HepG2 (cell line): ENCODE results near the gene LYPD4. TPM values are rescaled to one million over a fixed set of nuclear protein-coding genes. Genes with fewer than 3 reads are reported as not detected.

ENCODE experiments used
- AGO2 ChIP-seq: fragments of 200-400 bp; formaldehyde crosslinking; optimal IDR thresholded peaks from 2 replicates; pipeline ENCODE3; 2017; ENCODE audit warnings: mild to moderate bottlenecking, low read depth, low read length, moderate library complexity
- ASH2L ChIP-seq: fragments of 300-600, 200-600 bp; sonication (generic); IDR thresholded peaks from 2 replicates; pipeline ENCODE4 v1.7.0; 2017; ENCODE audit warnings: low read depth, mild to moderate bottlenecking, moderate library complexity, mixed read lengths, low read length; ENCODE audit not compliant: insufficient read length
- BORCS8-MEF2B ChIP-seq: sonication (generic); formaldehyde crosslinking; IDR thresholded peaks from 2 replicates; pipeline ENCODE4 v1.8.0; 2022; ENCODE audit warnings: mild to moderate bottlenecking, missing genetic modification reagents
- FLYWCH1 ChIP-seq: sonication (generic); formaldehyde crosslinking; IDR thresholded peaks from 2 replicates; pipeline ENCODE4 v1.8.1; 2023; ENCODE audit warnings: mild to moderate bottlenecking, missing genetic modification reagents
- HES4 ChIP-seq: sonication (generic); formaldehyde crosslinking; IDR thresholded peaks from 2 replicates; pipeline ENCODE4 v1.9.0; 2021; ENCODE audit warnings: mild to moderate bottlenecking, missing genetic modification reagents, borderline replicate concordance
- KDM1A ChIP-seq: IDR thresholded peaks from 2 replicates; pipeline ENCODE4 v1.6.1; 2016; ENCODE audit warnings: missing compliant biosample characterization
- KLF15 ChIP-seq: sonication (generic); formaldehyde crosslinking; IDR thresholded peaks from 2 replicates; pipeline ENCODE4 v1.8.1; 2023; ENCODE audit warnings: borderline replicate concordance, mild to moderate bottlenecking, inconsistent platforms, missing genetic modification reagents, mixed read lengths
- KLF9 ChIP-seq: IDR thresholded peaks from 2 replicates; pipeline ENCODE4 v1.6.1; 2016; ENCODE audit warnings: low read depth
- KMT2A ChIP-seq: sonication (generic); formaldehyde crosslinking; IDR thresholded peaks from 2 replicates; pipeline ENCODE4 v1.4.0; 2020; ENCODE audit warnings: missing genetic modification reagents
- NKX3-1 ChIP-seq: sonication (generic); formaldehyde crosslinking; IDR thresholded peaks from 2 replicates; pipeline ENCODE4 v1.5.0; 2020; ENCODE audit warnings: missing genetic modification reagents
- NR2F6 ChIP-seq, 2 experiments: IDR thresholded peaks; 2 replicates each; pipeline ENCODE4 v1.6.1; 2016; ENCODE audit warnings: antibody characterized with exemption in 1 of 2, mild to moderate bottlenecking in 1 of 2
- PPARG ChIP-seq: conservative IDR thresholded peaks from 2 replicates; pipeline ENCODE4 v1.6.1; 2016; ENCODE audit warnings: missing biosample characterization, missing genetic modification reagents
- RFX3 ChIP-seq: IDR thresholded peaks from 2 replicates; pipeline ENCODE4 v1.6.1; 2016; ENCODE audit warnings: missing biosample characterization, missing genetic modification reagents
- YEATS4 ChIP-seq: sonication (generic); formaldehyde crosslinking; IDR thresholded peaks from 2 replicates; pipeline ENCODE4 v1.4.0; 2020; ENCODE audit warnings: missing genetic modification reagents, borderline replicate concordance
- ZNF251 ChIP-seq: sonication (generic); formaldehyde crosslinking; IDR thresholded peaks from 2 replicates; pipeline ENCODE4 v1.9.0; 2021; ENCODE audit warnings: mild to moderate bottlenecking, missing genetic modification reagents
- ZNF256 ChIP-seq: sonication (generic); formaldehyde crosslinking; conservative IDR thresholded peaks from 2 replicates; pipeline ENCODE4 v1.4.0; 2020; ENCODE audit warnings: missing genetic modification reagents
- ZNF530 ChIP-seq: sonication (generic); formaldehyde crosslinking; IDR thresholded peaks from 2 replicates; pipeline ENCODE4 v1.5.0; 2020; ENCODE audit warnings: low read depth, mild to moderate bottlenecking, missing genetic modification reagents
- ZNF577 ChIP-seq: sonication (generic); formaldehyde crosslinking; IDR thresholded peaks from 2 replicates; pipeline ENCODE4 v1.4.0; 2020; ENCODE audit warnings: mild to moderate bottlenecking, low read depth, missing genetic modification reagents, borderline replicate concordance
- ZNF781 ChIP-seq: sonication (generic); formaldehyde crosslinking; IDR thresholded peaks from 2 replicates; pipeline ENCODE4 v1.5.1; 2020; ENCODE audit warnings: borderline replicate concordance, mild to moderate bottlenecking, missing genetic modification reagents; ENCODE audit errors: not compliant biosample characterization
- ZSCAN9 ChIP-seq: IDR thresholded peaks from 2 replicates; pipeline ENCODE4 v1.6.1; 2016; ENCODE audit warnings: borderline replicate concordance
- polyA plus RNA-seq, 8 experiments: library from polyadenylated mRNA; depleted of rRNA in 3 of 8; stranded (reverse) in 7 of 8; unstranded in 1 of 8; fragments of >200 nt; fragmentation: Illumina TruSeq in 4 of 8; extraction: Trizol in 4 of 8; gene quantifications; 2 replicates each; pipeline versions ENCODE4 v1.2.1 to v1.2.3, GENCODE V29; 2011 to 2016; ENCODE audit warnings: low read depth in 4 of 8, missing spikeins in 1 of 8, mixed read lengths in 1 of 8; ENCODE audit not compliant: insufficient read depth in 1 of 8
- total RNA-seq, 5 experiments: library from RNA; depleted of rRNA; stranded (reverse); fragments of >200 nt; fragmentation: Illumina TruSeq; extraction: Trizol; gene quantifications; 2 replicates each; pipeline ENCODE4 v1.2.3, GENCODE V29; 2016; ENCODE audit warnings: low read depth in 1 of 5
- TF ChIP-seq, protein P1 (sequence below): IDR thresholded peaks from 2 replicates; pipeline ENCODE4 v1.6.1; 2012; ENCODE audit warnings: low read length, improper control_type of control experiment
- TF ChIP-seq, protein P2 (sequence below): sonication (generic); formaldehyde crosslinking; IDR thresholded peaks from 2 replicates; pipeline ENCODE4 v1.8.0; 2022; ENCODE audit warnings: mild to moderate bottlenecking, missing genetic modification reagents; ENCODE audit not compliant: insufficient replicate concordance
- TF ChIP-seq, protein P3 (sequence below): sonication (generic); formaldehyde crosslinking; IDR thresholded peaks from 2 replicates; pipeline ENCODE4 v1.5.0; 2020; ENCODE audit warnings: mild to moderate bottlenecking, missing genetic modification reagents, borderline replicate concordance

The LYPD4 gene
- total and polyA plus RNA-seq, 2 of the 13 experiments (the other 11 are each of a cell fraction or from before 2014, with no cell fraction given) = not detected

DNA sequence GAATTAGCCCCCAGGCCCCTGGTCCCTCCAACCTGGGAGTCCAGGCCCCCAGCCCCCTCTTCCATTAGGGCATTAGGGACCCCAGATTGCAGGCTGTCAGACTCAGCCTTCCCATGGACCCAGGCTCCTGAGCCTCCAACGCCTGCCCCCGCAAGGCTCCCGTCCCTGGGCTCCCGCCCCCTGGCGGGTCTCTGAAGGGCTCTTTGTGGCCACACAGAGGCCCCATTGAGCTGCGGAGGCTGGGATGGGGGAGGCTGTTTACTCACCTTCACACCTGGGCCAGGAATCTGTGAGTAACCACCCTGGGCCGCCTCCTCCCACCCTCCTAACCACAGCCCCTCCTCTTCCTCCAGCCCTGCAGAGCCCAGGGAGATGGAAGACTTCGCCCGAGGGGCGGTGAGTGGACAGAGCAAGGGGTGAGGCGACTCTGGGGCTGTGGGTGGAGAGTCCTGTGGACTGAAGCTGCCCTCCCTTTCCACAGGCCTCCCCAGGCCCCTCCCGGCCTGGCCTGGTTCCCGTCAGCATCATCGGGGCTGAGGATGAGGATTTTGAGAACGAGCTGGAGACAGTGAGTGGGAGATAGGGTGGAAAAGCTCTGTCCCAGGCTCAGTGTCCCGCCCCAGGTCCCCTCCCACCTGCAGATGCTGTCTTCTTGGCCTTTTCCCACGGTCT, 43.4 kb upstream of the LYPD4 start (continued):
- TF ChIP-seq, protein P1, sequence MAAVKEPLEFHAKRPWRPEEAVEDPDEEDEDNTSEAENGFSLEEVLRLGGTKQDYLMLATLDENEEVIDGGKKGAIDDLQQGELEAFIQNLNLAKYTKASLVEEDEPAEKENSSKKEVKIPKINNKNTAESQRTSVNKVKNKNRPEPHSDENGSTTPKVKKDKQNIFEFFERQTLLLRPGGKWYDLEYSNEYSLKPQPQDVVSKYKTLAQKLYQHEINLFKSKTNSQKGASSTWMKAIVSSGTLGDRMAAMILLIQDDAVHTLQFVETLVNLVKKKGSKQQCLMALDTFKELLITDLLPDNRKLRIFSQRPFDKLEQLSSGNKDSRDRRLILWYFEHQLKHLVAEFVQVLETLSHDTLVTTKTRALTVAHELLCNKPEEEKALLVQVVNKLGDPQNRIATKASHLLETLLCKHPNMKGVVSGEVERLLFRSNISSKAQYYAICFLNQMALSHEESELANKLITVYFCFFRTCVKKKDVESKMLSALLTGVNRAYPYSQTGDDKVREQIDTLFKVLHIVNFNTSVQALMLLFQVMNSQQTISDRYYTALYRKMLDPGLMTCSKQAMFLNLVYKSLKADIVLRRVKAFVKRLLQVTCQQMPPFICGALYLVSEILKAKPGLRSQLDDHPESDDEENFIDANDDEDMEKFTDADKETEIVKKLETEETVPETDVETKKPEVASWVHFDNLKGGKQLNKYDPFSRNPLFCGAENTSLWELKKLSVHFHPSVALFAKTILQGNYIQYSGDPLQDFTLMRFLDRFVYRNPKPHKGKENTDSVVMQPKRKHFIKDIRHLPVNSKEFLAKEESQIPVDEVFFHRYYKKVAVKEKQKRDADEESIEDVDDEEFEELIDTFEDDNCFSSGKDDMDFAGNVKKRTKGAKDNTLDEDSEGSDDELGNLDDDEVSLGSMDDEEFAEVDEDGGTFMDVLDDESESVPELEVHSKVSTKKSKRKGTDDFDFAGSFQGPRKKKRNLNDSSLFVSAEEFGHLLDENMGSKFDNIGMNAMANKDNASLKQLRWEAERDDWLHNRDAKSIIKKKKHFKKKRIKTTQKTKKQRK = no peak
- TF ChIP-seq NKX3-1 (CRISPR knock-in tag) (no peak), HES4 (no peak), RFX3 (CRISPR knock-in tag) (no peak), FLYWCH1 (no peak), ZNF251 (CRISPR knock-in tag) (no peak), ZNF781 (CRISPR knock-in tag) (no peak), KLF15 (CRISPR knock-in tag) (no peak), NR2F6 (IDR thresholded peaks at IDR 0.05) (peak; percentile 60; the same call in 1 of the 2 replicates), NR2F6 (CRISPR knock-in tag; IDR thresholded peaks at IDR 0.05) (peak; percentile 62; the same call in 1 of the 2 replicates), ASH2L (no peak), KLF9 (CRISPR knock-in tag) (no peak), ZNF256 (CRISPR knock-in tag) (no peak), BORCS8-MEF2B (CRISPR knock-in tag) (peak; percentile 70; the same call in 1 of the 2 replicates), ZNF577 (CRISPR knock-in tag) (no peak), ZSCAN9 (CRISPR knock-in tag) (no peak; the same call in 1 of the 2 replicates), KDM1A (CRISPR knock-in tag) (no peak), AGO2 (peak; percentile 61), YEATS4 (no peak; the same call in 1 of the 2 replicates), PPARG (CRISPR knock-in tag) (peak; percentile 59; the same call in 1 of the 2 replicates), ZNF530 (CRISPR knock-in tag) (no peak), KMT2A (CRISPR knock-in tag) (no peak)
- TF ChIP-seq, protein P2, sequence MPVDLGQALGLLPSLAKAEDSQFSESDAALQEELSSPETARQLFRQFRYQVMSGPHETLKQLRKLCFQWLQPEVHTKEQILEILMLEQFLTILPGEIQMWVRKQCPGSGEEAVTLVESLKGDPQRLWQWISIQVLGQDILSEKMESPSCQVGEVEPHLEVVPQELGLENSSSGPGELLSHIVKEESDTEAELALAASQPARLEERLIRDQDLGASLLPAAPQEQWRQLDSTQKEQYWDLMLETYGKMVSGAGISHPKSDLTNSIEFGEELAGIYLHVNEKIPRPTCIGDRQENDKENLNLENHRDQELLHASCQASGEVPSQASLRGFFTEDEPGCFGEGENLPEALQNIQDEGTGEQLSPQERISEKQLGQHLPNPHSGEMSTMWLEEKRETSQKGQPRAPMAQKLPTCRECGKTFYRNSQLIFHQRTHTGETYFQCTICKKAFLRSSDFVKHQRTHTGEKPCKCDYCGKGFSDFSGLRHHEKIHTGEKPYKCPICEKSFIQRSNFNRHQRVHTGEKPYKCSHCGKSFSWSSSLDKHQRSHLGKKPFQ = peak; percentile 80
- TF ChIP-seq, protein P3, sequence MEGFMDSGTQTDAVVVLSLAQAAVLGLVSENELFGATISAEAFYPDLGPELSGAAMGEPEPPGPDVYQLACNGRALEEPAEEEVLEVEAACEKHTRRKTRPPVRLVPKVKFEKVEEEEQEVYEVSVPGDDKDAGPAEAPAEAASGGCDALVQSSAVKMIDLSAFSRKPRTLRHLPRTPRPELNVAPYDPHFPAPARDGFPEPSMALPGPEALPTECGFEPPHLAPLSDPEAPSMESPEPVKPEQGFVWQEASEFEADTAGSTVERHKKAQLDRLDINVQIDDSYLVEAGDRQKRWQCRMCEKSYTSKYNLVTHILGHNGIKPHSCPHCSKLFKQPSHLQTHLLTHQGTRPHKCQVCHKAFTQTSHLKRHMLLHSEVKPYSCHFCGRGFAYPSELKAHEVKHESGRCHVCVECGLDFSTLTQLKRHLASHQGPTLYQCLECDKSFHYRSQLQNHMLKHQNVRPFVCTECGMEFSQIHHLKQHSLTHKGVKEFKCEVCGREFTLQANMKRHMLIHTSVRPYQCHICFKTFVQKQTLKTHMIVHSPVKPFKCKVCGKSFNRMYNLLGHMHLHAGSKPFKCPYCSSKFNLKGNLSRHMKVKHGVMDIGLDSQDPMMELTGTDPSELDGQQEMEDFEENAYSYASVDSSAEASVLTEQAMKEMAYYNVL (CRISPR knock-in tag) = no peak
